ENCODE results near the gene PPP1R3D.
A peak's percentile ranks its signal among the peaks of the same experiment; 100 is the strongest.

PPP1R3D gene

GRCh38 chr20:59933296-59933848, 6.7 kb downstream of the PPP1R3D start, which contains the start of gene SYCP2:
TSS of gene SYCP2 (minus strand) at chr20:59933637. CDS start at chr20:59922413, 11,224 bp downstream.
- peak within 1 kb of the TSS; percentile 93 for H3K27ac ChIP-seq
- TF ChIP-seq, protein P1, sequence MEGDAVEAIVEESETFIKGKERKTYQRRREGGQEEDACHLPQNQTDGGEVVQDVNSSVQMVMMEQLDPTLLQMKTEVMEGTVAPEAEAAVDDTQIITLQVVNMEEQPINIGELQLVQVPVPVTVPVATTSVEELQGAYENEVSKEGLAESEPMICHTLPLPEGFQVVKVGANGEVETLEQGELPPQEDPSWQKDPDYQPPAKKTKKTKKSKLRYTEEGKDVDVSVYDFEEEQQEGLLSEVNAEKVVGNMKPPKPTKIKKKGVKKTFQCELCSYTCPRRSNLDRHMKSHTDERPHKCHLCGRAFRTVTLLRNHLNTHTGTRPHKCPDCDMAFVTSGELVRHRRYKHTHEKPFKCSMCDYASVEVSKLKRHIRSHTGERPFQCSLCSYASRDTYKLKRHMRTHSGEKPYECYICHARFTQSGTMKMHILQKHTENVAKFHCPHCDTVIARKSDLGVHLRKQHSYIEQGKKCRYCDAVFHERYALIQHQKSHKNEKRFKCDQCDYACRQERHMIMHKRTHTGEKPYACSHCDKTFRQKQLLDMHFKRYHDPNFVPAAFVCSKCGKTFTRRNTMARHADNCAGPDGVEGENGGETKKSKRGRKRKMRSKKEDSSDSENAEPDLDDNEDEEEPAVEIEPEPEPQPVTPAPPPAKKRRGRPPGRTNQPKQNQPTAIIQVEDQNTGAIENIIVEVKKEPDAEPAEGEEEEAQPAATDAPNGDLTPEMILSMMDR (conservative IDR thresholded peaks at IDR 0.05), result no peak

DNA sequence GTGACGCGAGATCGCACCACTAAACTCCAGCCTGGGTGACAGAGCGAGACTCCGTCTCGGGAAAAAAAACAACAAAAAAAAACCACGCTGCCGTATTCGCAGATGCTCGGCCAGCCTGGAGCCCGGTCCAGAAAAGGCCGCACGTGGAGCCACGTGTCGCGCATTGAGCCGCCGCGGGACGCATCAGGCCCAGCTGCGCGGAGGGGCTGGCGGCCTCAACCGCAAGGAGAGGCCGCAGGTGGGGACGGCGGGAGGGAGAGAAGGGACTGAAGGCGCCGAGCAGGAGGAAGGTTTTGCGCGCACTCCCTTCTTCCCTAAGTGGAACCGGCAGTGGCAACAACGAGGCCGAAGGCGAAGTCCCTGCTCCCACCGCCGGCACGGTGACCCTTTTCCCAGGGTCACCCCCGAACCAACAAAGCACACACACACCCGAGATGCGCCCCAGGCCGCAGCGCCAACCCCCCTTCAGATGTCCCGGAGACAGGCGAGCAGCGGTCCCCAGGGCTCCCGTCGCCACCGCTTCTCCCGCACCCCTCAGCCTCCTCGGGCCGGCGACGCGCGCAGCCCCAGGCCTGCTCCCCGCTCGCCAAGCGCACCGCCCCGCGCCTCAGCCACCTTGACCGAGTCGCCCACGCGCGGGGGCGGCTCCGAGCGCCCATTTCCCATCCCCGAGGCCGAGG, 7.3 kb downstream of the PPP1R3D start:
- peak overlapping the region; percentile 93 for H3K27ac ChIP-seq
- TF ChIP-seq, protein P1 (conservative IDR thresholded peaks at IDR 0.05), result no peak

GRCh38 chr20:59931511-59932312, 8.4 kb downstream of the PPP1R3D start:
- TF ChIP-seq, protein P1 (conservative IDR thresholded peaks at IDR 0.05), result no peak
- peak overlapping the region; percentile 93 for H3K27ac ChIP-seq

DNA sequence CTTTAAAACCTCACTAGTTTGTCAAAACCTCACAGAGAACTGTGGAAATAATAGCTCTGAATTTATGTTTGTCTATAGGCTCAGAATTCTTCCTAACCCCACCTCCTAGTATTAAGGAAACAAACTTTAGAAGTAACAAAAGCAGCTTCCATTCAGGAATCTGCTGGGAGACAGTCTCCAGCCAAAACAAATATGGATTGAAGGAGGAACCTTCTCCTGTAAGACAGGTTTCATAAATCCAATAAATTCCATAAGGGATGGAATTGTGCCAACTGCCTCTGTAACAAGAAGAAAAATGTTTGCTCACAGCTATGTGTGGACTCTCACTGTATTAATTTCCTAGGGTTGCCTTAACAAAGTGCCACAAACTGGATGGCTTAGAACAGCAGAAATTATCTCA, 14.2 kb downstream of the PPP1R3D start:
- H3K27ac ChIP-seq, result peak overlapping the region; percentile 93
- TF ChIP-seq, protein P1 (conservative IDR thresholded peaks at IDR 0.05), result no peak

DNA sequence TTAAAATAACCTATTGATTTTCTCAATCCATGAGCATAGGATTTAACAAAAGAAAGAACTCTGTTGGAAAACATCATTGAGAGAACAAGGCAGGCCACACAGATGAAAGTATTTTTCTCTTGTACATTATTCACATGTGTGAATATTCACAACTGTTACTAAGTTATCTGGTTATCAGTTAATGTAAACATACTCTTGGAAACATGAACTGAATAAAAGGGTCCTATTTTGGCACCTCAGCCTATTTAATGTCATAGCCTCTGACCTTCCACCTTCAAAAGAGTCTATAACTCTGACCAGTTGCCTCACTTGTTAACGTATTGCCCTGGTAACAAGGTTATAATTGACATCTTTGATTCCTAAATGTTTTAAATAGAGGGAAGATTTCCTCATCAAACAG, 14.7 kb downstream of the PPP1R3D start:
- peak overlapping the region; percentile 93 for H3K27ac ChIP-seq
- TF ChIP-seq, protein P1 (conservative IDR thresholded peaks at IDR 0.05), result no peak

- TF ChIP-seq, protein P1 (conservative IDR thresholded peaks at IDR 0.05), result no peak
- H3K27ac ChIP-seq, result peak overlapping the region; percentile 93
Observed at GRCh38 chr20:59923514-59923913, 16.6 kb downstream of the PPP1R3D start.

- TF ChIP-seq, protein P1 (conservative IDR thresholded peaks at IDR 0.05), result no peak
- no peak overlapping the region for H3K27ac ChIP-seq
Observed at GRCh38 chr20:59920944-59921343, 19.2 kb downstream of the PPP1R3D start.

Measured in VCaP (cell line).